Activated T-cell treated with anti-CD3 and anti-CD28 coated beads for 4 hours (primary cell): ENCODE data around the gene NOXA1.
"Not testable (repeated sequence)": the region's sequence is repeated elsewhere in the genome, so short reads cannot be mapped to it uniquely, and the experiment has no call there.

Experiments
- DNase-seq: peaks from one replicate; pipeline ENCODE4 v3.0.0-alpha.2; 2020

NOXA1 gene

GRCh38 chr9:137406876-137407589, 16.2 kb upstream of the NOXA1 start:
- DNase-seq: peak; percentile 39

DNA sequence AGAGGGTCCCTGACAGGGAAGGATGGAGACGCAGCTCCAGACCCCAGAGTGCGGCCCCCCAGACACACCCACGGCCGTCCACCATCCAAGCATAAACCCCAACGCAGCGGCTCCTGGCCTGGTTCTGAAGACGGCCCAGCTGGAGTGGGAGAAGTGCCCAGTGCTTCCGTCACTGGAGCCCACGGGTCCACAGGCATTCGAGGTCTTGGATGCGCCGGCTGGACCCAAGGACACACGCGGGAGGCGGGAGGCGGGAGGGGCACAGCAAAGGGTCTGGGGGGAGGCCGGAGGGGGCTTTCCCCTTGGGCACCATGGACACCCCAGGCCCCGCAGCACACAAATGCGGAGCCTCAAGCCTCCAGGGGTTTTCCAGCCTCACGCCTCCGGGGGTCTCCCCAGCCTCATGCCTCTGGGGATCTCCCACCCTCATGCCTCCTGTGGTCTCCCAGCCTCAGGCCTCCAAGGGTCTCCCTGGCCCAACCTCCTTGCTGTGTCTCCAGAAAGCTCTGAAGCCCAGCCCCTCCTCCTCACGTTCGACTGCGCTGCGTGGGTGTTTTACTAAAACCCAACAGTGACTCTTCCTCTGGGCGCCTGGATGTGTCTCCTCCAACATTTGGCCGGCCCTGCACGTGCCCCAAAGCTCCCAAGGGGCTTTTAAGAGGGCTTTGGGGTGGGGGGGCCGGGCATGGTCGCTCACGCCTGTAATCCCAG, 15.4 kb upstream of the NOXA1 start:
- DNase-seq: no peak

- no peak for DNase-seq
These were observed 14.4 kb upstream of the NOXA1 start for GRCh38 chr9:137408651-137409405.

DNA sequence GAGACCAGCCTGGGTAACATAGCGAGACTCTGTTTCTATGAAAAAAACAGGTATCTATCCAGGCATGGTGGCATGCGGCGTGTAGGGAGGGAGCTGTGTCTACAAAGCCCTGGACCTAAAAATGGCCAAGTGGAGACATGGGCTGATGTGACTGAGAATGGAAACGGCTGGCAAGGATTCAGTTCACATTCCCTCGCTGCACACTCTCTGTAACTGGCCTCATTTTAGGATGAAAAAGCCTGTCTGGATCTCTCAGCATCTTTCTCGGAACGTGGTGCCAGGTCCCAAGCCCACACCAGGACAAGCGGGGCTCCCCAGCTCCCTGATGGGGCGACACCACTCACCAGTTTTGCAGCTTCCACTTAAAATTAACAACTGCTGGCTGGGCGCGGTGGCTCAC, 13.7 kb upstream of the NOXA1 start:
- no peak for DNase-seq

DNA sequence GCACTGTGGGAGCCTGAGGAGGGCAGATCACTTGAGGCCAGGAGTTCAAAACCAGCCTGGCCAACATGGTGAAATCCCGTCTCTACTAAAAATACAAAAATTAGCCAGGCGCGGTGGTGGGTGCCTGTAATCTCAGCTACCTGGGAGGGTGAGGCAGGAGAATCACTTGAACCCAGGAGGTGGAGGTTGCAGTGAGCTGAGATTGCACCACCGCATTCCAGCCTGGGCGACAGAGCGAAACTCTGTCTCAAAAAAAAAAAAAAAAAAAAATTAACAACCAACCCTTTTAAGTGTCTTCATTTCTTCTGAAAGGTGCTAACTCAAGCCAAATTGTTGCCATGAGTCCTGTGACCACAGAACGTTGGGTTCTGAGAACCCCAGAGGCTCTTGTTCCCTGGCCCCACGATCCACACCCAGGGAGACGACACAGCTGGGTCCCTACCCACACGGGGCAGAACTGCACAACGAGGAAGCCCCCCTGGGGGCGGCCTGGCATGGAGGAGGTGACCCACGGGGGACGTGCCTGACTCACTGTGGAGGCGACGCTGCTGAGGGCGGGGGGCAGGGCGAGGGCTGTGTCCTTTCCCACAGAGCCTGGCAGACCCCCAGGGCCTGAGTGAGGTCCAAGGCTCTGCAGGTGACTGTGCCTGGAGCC, 12.8 kb upstream of the NOXA1 start:
- DNase-seq: not testable (repeated sequence)

DNA sequence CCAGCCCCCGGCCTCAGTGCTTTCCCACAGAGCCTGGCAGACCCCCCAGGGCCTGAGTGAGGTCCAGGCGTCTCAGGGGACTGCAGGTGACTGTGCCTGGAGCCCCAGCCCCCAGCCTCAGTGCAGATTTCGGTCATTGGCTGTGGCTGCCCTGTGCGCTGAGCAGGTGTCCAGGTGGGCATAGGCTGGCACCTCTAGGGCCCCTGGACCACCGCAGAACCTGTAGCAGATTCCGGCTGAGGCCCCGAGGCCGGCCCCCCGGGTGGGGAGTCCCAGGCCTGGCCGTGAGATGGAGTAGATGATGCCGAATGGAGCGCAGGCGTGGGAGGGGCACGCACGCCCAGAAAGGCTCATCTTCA, 12.3 kb upstream of the NOXA1 start:
- DNase-seq: no peak

GRCh38 chr9:137411260-137411644, 11.9 kb upstream of the NOXA1 start:
- DNase-seq: no peak

DNA sequence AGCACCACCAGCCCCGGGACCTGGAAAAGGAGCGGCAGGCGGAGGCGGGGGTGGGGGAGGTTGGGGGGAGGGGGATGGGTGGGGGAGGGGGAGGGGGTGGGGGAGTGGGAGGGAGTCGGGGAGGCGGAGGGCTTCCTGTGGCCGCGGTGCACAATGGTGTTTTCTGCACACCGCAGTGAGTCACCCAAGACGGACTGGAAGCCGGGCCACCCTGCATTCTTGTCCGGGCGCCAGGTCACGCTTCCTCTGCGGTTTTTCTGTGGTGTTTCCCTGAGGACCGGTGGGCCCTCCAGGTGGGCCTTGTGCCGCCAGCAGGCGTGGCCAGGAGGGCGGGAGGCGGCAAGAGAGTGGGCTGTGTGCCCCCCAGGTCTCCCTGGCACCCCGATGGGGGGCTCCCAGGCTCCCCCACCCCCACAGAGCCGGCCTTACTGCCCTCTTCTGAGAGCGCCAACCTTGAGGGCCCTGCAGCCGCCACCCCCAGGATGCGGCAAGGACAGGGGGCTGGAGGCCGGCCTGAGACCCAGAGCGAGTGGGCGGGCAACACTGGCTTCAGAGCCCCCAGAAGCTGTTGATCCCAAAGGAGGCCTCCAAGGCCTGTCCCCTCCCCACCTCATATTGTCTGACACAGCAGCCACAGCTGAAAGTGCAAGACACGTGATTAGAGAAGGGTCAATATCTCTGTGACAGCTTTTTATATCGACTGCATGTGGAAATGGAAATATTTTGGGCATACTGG, 11.4 kb upstream of the NOXA1 start:
- DNase-seq: no peak

GRCh38 chr9:137412431-137412830, 10.8 kb upstream of the NOXA1 start:
- DNase-seq: no peak

DNA sequence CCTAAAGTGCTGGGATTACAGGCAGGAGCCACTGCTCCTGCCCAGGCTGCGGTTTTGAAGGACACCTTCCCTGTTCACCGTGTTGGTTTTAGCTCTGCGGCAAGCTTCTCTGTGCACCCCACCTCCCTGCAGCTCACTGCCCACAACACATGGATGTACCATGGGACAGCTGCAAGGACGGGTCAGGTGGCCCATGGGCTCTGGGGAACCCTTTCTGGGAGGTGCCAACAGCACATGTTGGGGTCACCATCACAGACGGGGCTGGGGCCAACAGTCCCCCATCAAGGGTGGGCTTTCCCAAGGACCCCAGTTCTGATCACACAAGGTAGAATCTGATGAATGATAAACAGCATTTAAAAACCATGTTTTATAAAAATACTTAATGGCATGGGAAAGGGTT, 7.7 kb upstream of the NOXA1 start:
- DNase-seq: no peak

DNA sequence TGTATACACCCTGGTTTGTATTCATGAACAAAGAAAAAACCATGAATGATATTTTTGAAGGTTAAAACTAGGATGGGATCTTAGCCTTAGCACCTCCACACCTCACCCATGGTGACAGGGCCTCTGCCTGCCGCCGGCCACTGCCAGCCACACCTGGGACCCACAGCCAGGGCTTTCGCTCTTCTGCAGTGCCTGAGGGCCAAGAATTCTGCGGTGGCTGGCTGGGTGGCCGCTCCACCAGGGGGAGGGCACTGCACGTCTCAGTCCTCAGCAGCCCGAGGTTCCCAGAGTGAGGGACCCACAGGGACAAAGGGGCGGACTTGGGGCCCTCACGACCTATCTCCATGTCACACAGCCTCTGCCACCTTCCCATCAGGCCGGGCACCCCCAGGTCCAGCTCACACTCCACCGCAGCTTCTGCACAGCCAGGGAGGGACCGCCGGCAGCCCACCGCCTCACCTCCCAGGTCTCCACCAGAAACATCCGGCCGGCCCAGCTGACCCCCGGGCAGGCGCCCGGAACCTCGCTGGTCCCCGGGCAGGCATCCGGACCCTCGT, 7.1 kb upstream of the NOXA1 start:
- DNase-seq: no peak

DNA sequence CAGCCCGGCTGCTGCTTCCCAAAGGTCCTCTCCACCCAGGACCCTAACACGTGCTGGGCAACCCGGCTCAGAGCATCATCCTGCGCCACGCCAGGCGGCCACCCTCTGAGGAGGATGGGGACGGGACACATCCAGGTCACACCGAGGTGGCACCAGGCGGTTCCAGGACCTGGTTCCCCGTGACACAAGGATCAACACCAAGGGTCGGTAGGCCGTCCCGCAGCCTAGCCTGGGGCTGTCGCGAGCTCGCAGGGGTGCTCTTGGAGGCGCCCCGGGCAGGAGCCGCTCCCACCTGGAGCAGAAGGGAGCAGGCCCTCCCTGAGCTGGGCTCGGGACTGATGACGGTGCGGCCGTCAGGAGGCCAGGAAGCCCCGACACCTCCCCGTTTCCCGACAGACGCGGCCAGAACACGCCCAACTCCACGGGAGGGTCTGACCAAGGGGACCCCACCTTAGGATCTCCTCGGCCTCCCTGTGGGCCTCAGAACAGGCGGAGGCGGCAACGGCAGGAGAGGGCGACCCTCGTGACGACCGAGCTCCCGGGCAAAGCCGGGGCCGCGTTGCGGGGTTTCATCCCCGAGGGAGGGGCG, 6.5 kb upstream of the NOXA1 start:
- DNase-seq: no peak

- DNase-seq: no peak
These were observed 5.8 kb upstream of the NOXA1 start for GRCh38 chr9:137417161-137418021.

DNA sequence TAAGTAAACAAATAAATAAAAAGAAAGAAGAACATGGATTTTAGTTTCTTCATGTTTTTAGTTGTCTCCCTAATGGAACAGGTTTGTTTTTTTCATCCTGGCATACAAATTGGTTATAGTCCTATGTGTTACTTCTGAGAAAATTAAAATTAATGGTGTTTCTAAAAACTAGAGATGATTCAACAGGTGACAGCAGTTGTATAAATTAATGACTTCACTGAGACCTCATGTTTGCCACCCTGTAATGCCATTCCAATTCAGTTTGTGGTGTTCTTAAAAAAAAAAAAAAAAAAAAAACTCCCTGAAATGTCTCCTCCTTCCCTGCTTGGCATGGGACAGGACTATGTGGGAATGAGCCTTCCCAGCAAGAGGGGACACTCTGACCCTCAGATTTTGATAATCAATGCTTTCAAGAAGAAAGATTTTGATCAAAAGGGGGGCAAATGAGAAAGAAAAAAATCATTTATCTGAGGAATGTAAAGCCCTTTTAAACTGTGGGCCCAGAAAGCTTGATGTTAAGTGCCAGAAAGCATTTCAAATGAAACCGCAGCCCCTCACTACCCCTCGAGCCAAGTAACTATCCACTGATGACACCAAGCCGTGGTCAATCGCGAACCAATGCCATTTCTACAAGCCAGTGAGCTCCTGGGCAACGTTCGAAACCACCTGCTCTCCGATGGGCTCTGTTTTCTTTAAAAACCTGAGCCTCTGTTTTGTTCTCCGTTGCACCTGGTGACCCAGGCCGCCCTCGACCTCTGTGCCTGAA, 1.2 kb upstream of the NOXA1 start:
- no peak for DNase-seq

DNA sequence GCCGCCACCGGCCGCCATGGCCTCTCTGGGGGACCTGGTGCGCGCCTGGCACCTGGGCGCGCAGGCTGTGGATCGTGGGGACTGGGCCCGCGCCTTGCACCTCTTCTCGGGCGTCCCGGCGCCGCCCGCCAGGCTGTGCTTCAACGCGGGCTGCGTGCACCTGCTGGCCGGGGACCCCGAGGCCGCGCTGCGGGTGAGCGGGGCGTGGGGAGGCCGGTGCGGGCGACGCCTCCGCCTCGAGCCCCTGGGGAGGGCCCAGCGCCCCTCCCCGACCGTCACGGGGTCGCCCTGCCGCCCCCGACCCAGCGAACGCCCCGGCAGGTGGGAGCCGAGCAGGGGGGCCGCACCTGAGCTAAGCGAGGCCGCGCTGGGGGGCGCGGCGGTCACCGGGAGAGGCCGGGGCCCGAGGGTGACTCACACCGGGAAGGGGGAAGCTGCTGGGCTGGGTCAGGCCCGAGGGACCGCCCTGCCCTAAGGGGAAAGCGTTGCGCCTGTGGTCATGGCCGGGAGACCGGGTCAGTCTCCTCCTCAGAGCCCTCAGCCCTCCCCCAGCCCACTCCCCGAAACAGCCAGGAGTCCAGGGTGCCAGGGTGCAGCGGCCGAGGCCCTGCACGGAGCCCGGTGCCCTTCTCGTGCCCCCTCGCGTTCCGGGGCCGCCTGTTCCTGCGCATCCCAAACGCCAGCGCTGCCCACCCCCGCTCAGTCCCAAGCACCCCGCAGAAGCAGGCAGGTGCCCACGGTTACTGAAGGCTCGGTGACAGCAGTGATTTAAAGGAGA, 510 bp downstream of the NOXA1 start:
- DNase-seq: no peak

GRCh38 chr9:137426018-137426681, 3.0 kb downstream of the NOXA1 start:
- DNase-seq: no peak

DNA sequence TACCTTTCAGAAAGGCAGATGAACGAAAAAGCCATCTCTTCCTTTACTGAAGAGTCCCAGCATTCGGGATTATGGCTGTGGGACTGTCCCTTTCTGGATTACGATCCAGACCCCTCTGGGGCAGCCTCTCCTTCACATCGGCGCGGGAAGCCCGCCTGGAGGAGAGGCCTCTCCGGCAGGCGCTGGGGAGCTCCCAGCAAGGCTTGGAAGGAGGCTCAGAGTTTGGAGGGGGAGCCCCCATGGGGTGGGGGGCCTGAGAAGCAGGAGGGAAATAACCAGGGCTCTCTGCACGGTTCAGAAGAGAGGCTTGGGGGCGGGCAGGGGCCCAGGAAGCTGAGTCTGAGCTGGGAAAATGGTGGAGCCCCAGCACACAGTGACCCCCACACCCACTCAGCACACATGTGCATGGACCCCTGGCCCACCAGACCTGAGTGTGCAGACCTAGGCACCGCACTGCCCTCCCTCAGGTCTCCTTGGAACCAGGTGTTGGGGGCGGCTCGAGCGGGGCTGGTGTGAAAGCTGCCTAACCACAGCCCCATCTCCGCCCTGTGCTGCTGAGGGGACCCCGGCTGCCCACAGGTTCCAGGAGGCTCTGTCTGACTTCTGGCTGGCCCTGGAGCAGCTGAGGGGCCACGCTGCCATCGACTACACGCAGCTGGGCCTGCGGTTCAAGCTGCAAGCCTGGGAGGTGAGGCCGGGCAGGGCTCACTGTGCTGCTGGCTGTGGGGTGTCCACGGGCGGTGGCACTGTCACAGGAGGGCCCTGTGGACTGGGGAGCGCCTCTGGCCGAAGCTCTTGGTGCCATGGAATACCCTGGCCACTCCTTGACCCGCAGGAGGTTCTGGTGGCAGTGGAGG, 4.5 kb downstream of the NOXA1 start:
- no peak for DNase-seq

DNA sequence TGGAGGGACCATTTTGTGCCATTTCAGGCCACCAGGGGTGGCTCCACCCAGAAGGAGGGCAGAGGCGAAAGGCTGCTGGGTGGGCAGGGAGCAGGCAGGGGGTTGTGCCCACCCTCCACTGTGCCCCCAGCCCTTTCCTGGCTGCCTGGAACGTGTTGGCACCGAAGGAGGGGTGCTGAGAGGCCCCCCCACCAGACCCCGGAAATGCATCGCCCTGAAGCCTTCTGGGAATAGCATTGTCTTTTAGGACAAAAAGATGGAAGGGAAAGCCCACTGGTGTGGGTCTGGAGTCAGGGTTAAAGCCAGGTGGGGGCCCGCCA, 5.1 kb downstream of the NOXA1 start:
- DNase-seq: no peak
